ENCODE results near the gene PYCR2. TPM values are rescaled to one million over a fixed set of nuclear protein-coding genes. Genes with fewer than 3 reads are reported as not detected.

The PYCR2 gene
- total RNA-seq, 4 donors from 2014 or later: 23.0 to 35.1 (median 28.0) TPM

DNA sequence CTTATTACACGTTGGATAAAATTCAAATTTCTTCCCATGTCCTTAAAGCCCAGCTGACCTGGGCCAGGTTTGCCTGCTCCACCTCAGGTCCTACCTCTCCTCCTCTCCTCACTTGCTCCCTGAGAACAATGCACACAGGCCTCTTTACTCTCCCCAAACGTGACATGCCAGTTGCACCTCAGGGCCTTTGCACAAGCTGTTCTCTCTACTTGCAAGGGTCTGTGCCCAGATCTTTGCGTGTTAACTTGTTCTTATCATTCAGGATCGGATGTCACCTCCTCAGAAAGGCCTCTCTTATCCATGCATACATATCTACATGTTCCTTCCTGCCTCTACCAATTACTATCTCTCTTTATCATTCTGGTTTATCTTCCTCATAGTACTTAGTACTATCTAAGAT lies 20.4 kb downstream of the PYCR2 start:
- no peaks in the 10 kb centered on the region for H3K9me3 ChIP-seq
- intact Hi-C loops (cut with DNase I): no loop called here
- DNase-seq: no peak
- no peak overlapping the region for H3K27ac ChIP-seq
- H3K27me3 ChIP-seq: no peaks in the 10 kb centered on the region
- no peaks in the 10 kb centered on the region for H3K36me3 ChIP-seq
- TF ChIP-seq POLR2A (IDR thresholded peaks at IDR 0.05): no peak
- TF ChIP-seq, protein P1, sequence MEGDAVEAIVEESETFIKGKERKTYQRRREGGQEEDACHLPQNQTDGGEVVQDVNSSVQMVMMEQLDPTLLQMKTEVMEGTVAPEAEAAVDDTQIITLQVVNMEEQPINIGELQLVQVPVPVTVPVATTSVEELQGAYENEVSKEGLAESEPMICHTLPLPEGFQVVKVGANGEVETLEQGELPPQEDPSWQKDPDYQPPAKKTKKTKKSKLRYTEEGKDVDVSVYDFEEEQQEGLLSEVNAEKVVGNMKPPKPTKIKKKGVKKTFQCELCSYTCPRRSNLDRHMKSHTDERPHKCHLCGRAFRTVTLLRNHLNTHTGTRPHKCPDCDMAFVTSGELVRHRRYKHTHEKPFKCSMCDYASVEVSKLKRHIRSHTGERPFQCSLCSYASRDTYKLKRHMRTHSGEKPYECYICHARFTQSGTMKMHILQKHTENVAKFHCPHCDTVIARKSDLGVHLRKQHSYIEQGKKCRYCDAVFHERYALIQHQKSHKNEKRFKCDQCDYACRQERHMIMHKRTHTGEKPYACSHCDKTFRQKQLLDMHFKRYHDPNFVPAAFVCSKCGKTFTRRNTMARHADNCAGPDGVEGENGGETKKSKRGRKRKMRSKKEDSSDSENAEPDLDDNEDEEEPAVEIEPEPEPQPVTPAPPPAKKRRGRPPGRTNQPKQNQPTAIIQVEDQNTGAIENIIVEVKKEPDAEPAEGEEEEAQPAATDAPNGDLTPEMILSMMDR (IDR thresholded peaks at IDR 0.05): no peak
- H3K4me3 ChIP-seq: no peak overlapping the region
- WGBS, 2 donors: 82 to 90% methylated on average over 4 of the region's 4 CpGs
- no peaks in the 10 kb centered on the region for H3K4me1 ChIP-seq

DNA sequence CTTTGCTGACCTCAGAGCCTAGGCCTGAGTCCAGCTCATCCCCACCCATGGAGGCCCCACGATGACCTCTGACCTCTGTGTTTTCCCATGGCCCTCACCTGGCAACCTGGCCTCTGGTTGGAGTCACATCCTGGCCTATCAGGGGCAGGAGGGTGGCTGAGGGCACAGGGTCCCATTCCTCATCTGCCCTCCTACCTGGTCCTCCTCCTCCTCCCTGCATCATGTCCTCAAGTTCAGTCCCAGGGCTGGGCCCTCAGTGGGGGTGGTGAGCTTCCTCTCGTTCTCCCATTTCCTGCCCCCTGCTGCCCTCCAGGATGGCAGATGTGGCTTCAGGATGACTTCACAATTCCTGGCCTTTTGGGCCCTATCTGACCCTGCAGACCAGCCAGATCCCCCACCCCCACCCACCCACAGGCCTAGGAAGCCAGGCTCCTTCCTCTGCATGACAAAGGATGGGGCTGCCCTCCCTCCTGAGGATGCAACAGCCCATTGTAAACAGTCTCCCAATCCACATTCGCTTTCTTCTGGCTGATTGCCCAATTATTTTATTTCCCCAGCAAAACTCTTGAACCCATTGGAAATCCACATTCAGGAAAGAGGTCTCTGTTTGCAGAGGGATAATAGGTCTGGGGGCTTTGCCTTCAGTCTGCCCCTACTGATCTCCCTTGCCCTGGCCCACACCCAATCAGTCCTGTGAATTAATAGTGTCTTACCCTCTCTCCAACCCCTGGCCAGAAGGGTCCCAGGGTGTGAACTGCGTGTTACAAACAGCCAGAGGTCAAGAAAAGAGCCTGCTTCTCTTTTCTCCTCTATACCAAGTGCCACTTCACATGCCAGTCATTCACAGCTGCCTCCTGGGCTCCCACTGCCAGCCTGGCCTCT lies 24.8 kb downstream of the PYCR2 start:
- Histone ChIP-seq H3K9me3 (no peaks in the 10 kb centered on the region), H3K4me3 (no peak overlapping the region), H3K27ac (no peak overlapping the region), H3K36me3 (no peaks in the 10 kb centered on the region), H3K27me3 (no peaks in the 10 kb centered on the region), H3K4me1 (peaks cover 4 to 19% (median 12%) of the 10 kb centered on the region in 3 donors)
- intact Hi-C loops (cut with DNase I): no loop called here
- TF ChIP-seq, protein P1 (IDR thresholded peaks at IDR 0.05): no peak
- TF ChIP-seq POLR2A (IDR thresholded peaks at IDR 0.05): no peak
- no peak for DNase-seq
- 53 to 93% methylated on average over 3 to 4 of the region's 4 CpGs for whole genome bisulfite sequencing, 2 donors

DNA sequence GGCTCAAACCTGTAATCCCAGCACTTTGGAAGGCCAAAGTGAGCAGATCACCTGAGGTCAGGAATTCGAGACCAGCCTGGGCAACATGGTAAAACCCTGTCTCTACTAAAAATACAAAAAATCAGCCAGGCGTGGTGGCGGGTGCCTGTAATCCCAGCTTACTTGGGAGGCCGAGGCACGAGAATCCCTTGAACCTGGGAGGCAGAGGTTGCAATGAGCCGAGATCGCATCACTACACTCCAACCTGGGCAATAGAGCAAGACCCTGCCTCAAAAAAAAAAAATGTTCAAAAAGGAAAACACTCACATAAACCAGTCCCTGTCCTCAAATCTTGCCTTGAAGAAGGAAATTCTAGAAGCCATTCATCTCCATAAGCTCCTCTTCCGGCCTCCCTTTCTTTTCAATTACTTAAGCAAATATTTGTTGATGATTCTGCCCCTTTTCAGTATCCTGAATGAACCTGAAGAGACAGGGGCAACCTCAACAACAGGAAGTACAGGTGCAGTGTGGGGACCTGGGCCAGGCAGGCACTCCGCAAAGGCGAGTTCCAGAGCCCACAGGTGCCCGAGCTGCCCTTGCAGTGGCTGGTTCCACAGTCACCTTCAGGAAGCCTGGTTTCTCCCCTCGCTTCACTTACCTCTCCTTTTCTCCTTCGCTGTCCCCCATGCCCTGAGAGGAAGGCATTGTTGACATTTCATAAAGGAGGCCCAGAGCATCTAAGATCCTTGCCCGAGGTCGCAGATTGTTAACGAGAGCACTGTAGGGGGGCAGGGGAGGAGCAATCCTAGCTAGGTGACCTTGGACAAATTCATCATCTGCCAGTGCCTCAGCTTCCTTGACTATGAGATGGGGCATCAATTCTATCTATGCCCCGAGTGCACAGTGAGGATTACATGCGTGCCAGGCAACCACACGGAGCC lies 26.2 kb downstream of the PYCR2 start:
- DNase-seq: no peak
- intact Hi-C loops (cut with DNase I): no loop called here
- no peak overlapping the region for H3K4me3 ChIP-seq
- H3K9me3 ChIP-seq: no peaks in the 10 kb centered on the region
- no peak for TF ChIP-seq POLR2A (IDR thresholded peaks at IDR 0.05)
- TF ChIP-seq, protein P1 (IDR thresholded peaks at IDR 0.05): no peak
- H3K27me3 ChIP-seq: no peaks in the 10 kb centered on the region
- no peaks in the 10 kb centered on the region for H3K36me3 ChIP-seq
- H3K4me1 ChIP-seq: peaks cover 4 to 19% (median 12%) of the 10 kb centered on the region in 3 donors
- peak overlapping the region in 3 of 4 donors; percentile 3 to 36 (median 27) for H3K27ac ChIP-seq
- 75 to 82% methylated on average over 15 to 17 of the region's 19 CpGs for WGBS, 2 donors

DNA sequence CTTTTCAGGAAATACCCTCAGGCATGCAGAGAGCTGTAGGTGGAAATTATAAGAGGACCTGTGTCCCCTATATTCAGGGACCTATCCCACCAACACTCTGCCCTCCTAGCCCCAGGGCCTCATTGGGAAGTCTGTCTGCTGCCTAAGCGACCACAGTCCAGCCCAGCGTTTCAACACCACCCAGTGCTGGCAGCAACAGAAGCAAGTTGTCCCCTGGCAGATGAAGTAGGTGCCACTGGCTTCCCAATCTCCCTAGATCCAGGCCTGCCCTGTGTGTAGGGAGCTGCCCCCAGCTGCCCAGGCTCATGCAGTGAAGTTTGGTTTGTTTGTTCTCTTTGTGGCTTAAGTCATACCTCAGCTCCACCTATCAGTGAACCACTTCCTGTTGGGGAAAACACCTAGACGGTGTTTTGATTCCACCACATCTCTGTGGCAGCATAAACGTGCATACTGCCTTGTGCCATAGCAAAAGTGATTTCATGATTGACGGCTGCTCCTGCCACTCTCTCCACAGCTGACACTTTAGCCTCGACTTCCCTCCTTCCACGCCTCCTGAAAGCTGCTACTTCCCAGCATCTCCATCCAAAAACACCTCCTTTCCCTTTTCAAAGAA lies 27.0 kb downstream of the PYCR2 start:
- no peak overlapping the region for H3K4me3 ChIP-seq
- no peaks in the 10 kb centered on the region for H3K9me3 ChIP-seq
- H3K27me3 ChIP-seq: no peaks in the 10 kb centered on the region
- TF ChIP-seq, protein P1 (IDR thresholded peaks at IDR 0.05): no peak
- no peak for TF ChIP-seq POLR2A (IDR thresholded peaks at IDR 0.05)
- no peak for DNase-seq
- no peaks in the 10 kb centered on the region for H3K36me3 ChIP-seq
- intact Hi-C loops (cut with DNase I): no loop called here
- H3K27ac ChIP-seq: peak overlapping the region in 3 of 4 donors; percentile 3 to 36 (median 27)
- WGBS, 2 donors: 21 to 25% methylated on average over 6 to 7 of the region's 7 CpGs
- peaks cover 4 to 19% (median 12%) of the 10 kb centered on the region in 3 donors for H3K4me1 ChIP-seq
